Left renal pelvis (tissue), 4 donors: ENCODE results near the gene SARS1. TPM values are rescaled to one million over a fixed set of nuclear protein-coding genes. Genes with fewer than 3 reads are reported as not detected.
A peak's percentile ranks its signal among the peaks of the same experiment; 100 is the strongest.
"Not testable (repeated sequence)": the region's sequence is repeated elsewhere in the genome, so short reads cannot be mapped to it uniquely, and the experiment has no call there.

ENCODE experiments used
- DNase-seq, 4 donors: peaks; one replicate each; pipeline ENCODE4 v3.0.0-alpha.2; 2013; ENCODE audit warnings: low read depth in 4 of 4, low spot score in 3 of 4
- polyA plus RNA-seq, 4 donors: library from polyadenylated mRNA; unstranded; fragments of 120-200 nt; gene quantifications; one replicate each; pipeline ENCODE4 v1.2.1, GENCODE V29; 2013; ENCODE audit not compliant: insufficient read length in 4 of 4

SARS1 gene
- polyA plus RNA-seq, 4 donors = 107 to 149 (median 132) TPM

DNA sequence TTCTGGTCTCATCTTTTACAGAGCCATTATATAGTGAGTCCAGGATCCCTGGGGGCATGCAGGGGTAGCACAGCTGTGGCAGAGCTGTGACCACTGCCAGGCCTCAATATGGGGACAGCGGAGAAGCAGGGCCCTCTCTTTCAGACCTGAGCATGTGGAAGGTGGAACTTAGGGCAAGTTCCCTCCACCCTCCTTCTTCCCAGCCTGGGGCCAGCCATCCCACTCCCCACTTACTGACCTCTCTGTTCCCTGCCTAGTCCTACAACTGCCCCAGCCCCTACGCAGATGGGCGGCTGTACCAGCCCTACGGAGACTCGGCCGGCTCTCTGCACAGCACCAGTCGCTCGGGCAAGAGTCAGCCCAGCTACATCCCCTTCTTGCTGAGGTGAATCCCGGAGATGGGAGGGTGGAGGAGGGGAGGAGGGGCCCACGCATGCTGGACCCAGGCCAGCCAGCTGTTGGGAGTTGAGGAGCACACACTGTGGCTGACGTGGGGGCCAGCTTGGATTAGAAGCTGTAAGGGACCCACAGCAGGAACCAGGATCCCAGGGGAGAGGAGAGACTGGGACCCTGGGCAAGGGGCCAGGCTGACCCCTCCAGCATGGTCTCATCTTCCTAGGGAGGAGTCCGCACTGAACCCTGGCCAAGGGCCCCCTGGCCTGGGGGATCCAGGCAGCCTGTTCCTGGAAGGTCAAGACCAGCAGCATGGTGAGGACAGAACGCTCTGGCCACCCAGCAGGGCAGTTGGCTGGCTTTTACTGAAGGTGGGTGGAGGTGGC lies 58.5 kb downstream of the SARS1 start:
- no peak for DNase-seq

DNA sequence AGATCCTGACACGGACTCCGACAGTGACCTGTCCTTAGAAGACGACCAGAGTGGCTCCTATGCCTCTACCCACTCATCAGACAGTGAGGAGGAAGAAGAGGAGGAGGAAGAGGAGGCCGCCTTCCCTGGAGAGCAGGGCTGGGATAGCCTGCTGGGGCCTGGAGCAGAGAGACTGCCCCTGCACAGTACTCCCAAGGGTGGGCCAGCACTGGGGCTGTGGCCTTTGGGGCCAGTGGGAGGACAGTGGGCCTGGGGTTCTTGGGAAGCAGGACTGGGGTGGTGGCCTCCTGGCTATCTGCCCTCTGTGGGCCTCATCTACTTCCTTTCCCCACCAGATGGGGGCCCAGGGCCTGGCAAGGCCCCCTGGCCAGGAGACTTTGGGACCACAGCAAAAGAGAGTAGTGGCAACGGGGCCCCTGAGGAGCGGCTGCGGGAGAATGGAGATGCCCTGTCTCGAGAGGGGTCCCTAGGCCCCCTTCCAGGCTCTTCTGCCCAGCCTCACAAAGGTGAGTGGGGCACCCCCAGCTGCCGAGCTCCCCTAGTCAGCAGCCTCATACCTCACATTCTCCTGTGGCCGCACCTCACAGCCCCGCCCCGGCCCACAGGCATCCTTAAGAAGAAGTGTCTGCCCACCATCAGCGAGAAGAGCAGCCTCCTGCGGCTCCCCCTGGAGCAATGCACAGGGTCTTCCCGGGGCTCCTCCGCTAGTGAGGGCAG lies 59.3 kb downstream of the SARS1 start:
- no peak for DNase-seq

DNA sequence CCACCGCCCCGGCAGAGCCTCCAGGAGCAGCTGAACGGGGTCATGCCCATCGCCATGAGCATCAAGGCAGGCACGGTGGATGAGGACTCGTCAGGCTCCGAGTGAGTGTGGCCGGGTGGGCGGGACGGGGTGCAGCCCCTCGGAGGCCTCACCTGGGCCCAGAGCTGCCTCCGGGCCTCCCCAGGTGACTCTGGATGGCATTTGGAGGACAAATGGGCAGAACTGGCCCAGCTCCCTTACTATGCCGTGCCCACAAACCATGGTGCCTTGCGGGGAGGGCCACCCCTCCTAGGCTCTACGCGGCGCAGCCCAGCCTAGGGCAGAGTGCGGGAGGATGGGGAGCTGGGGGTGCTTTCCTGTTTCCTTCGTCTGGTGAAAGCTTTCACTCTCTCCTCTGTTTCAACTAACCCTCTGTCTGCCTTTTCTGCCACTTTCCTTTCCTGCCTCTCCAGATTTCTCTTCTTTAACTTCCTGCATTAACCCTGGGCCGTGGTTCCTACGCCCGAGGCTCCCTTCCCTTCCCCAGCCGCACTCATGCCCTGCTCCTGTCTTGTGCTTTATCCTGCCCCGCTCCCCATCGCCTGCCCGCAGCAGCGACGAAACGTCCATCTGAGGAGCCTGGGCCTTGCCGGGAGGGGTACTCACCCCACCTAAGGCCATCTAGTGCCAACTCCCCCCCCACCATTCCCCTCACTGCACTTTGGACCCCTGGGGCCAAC lies 60.0 kb downstream of the SARS1 start:
- DNase-seq = no peak

DNA sequence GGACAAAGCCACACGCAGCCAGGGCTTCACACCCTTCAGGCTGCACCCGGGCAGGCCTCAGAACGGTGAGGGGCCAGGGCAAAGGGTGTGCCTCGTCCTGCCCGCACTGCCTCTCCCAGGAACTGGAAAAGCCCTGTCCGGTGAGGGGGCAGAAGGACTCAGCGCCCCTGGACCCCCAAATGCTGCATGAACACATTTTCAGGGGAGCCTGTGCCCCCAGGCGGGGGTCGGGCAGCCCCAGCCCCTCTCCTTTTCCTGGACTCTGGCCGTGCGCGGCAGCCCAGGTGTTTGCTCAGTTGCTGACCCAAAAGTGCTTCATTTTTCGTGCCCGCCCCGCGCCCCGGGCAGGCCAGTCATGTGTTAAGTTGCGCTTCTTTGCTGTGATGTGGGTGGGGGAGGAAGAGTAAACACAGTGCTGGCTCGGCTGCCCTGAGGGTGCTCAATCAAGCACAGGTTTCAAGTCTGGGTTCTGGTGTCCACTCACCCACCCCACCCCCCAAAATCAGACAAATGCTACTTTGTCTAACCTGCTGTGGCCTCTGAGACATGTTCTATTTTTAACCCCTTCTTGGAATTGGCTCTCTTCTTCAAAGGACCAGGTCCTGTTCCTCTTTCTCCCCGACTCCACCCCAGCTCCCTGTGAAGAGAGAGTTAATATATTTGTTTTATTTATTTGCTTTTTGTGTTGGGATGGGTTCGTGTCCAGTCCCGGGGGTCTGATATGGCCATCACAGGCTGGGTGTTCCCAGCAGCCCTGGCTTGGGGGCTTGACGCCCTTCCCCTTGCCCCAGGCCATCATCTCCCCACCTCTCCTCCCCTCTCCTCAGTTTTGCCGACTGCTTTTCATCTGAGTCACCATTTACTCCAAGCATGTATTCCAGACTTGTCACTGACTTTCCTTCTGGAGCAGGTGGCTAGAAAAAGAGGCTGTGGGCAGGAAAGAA lies 61.1 kb downstream of the SARS1 start:
- DNase-seq = no peak

DNA sequence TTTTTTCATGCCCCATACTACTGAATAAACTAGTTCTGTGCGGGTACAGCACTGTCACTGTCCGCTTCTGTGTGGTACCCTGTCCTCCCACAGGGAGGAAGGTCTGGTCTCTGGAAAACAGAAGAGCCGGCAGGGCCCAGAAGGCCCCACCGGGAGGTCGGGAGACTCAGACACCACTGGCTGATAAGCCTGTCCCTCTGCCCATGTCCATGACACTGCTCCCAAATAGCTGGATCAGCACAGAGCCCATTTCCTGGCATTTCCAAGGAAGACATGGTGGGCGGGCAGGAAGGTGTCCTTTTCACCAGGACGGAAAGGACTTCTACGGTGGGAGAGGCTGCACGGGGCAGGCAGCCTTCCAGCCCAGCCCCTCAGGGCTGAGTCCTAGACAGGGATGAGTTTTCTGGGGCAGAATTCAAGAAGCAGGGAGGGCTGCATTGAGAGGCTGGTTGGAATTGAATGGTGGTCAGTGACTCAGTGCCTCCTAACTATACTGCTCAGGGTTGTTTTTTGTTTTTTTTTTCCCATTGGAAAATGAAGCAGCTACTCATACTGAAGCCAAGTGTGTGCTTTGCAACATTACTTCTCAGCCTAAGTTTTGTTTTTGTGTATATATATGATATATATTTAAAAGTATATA lies 62.1 kb downstream of the SARS1 start:
- no peak for DNase-seq

DNA sequence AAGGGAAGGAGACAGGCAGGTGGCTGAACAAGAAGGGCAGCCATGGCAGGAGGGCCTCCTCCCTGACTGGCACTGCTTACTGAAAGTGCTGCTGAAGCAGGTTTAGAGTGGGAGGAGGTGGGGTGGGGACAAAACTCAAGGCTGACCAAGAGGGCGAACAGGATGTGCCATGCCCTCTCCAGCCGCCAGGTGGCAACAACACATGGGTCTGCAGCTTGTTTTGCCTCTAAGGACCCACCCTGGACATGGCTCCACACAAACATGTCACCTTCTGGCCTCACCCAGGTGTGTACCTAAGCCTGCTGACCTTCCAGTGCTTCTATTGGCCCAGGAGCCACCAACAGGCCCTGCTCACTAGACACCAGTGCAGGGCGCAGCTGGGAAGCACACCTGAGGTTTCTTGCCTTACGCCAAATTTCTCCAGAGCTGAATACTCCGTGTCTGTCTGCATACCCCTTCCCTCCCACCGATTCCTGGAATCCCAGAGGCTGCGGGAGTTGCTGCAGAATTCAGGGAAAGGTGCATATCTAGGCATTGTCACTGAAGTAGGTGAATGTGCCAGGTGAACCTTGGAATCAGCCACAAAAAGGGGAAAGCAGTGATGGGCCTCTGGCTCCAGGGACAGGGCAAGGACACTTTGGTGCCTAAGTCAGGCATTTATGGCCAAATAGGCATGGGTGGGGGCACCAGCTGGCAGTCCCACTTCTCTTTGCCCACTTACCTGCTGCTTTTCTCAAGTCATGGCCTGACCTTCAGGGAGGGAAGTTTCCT lies 63.9 kb downstream of the SARS1 start:
- DNase-seq = no peak

DNA sequence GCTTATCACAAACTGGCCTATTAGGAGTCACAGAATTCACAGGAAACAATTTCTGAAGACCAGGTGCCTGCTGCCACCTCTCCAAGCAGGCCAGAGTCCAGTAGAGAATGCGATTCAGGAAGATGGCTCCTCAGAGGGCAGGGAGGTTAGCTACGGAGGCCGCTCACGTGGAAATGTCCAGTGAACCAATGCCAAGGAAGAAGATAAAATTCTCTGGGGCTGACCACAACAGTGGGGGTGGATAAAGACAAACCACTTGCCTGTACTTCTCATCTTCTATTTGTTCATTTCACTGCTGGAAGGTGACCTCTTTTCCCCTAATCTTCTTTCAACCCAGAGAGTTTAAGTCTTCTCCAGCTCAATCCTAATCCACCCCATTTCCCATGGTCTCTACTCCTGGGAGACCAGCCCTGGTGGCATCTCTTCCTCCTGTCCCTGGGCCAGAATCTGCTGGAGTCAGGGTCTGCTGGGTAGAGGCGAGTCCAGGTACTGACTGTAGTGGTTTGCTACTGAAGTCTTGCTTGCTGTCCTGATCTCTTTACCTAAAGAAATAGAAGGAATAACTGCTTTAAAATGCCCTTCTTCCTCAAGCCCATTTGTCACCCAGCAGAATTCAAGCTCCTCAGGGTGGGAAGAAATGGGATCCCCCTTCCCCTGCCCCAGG lies 66.0 kb downstream of the SARS1 start:
- DNase-seq = no peak

DNA sequence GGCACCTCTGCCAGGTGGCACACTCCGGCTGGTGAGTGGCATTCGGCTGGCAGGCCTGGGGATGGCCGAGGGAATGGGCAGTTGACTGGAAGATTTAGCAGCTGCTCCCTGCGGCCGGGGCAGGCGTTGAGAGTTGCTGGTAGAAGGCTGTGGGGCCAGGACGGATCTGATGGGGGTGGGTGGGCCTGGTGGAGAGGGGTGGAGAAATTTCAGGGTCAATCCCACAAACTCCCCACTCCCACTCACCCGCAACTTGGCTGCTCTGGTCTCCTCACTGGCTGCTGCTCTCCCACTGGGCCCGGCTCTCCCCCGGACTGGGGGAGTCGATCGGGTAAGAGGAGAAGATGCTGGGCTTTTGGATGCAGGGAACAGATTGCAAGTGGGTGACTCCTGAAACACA lies 67.1 kb downstream of the SARS1 start:
- DNase-seq = no peak

DNA sequence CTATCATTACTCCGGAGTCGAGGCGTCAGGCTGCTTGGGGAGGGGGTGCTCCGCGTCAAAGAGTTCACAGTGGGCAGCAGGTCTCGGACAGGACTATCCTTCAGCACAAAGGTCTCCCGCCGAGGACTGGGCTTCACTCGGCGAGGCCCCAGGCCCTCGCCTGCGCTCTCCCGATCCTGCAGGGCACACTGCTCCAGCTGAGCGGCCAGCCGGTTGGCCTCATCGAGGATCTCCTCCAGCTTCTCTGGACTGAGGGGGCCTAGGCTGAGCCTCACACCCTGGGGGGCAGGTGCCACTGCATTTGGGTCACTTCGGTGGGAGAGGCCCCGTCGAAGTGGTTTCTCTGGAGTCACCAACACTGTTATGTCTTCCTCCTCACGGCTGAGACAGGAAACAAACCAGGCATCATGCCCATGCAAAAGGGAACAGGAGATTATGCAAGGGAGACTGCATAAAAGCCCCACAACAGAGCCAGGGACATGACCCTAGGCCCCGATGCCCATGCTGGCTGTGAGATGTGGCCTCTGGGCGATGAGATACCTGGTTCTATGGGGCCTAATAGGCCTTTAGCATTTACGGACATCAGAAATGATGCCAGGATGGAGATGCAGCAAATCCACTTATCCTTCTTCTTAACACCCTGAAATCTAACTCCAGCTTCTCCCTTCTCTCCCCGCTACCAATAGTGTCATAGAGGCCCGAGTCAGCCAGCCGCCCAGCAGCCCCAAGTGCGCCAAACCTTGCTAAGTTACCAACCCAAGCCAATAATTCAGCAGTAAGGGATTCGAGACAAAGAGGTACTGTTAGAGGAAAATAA lies 68.2 kb downstream of the SARS1 start:
- no peak for DNase-seq

DNA sequence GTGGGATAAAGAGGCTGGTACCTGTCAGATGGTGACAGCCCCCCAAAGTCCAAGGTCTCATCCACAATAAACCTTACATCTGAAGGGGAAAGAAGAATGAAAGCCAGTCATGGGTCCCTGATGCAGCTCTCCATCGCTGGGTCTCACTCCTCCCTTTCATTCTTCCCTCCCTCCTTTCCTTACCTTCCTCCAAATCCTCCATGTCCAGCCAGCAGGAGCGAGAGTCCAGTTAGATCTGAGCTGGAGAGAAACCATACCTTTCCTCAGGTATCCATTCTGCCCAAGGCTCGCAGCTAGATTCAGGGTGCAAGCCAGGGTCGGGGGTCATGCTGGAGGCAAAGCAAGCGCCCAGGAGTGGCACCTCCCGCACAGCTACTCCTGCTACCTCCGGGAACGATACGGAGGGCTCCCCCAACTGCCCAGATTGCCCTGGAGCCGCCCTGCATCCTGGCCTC lies 68.8 kb downstream of the SARS1 start:
- no peak for DNase-seq

DNA sequence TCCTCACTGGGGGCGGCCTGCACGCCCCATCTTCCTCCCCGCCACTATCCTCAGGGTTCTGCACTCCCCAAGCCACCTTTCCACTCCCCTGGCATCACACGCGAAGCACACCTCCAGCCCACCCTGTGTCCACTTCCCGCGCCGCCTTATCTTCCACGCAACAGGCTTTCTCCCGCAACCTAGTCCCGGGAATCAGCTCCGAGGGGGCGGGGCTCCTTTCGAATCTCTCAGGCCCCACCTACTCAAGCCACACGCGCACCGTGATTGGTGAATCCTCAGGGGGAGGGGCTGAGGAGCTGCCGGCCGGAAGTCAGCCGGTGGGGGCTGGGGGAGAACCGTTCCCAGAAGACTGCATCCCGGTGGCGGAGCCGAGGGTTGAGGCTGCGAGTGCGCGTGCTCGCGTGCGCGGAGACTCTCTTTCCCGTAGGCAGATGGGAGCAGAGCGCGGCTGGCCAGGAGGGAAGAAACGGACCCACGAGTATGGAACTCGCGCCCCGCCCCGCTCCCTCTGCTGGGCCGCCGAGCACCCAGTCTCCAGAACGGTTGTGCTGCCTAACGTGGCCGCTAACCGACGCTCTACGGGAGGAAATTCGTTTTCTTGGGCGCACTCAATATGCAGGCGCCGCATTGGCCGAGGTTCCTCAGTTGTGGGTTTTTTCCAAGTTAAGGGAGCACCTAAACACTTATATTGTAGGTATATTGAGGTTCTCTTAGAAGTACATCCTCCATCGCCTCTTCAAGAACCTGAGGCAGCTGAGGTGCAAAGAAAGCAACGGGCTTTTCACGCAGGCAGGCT lies 69.4 kb downstream of the SARS1 start, which contains the start of gene PSRC1:
Gene PSRC1 (minus strand): TSS at position 194 of the 796 bp plus-strand sequence.
- peak; percentile 90 to 92 (median 90) for DNase-seq

DNA sequence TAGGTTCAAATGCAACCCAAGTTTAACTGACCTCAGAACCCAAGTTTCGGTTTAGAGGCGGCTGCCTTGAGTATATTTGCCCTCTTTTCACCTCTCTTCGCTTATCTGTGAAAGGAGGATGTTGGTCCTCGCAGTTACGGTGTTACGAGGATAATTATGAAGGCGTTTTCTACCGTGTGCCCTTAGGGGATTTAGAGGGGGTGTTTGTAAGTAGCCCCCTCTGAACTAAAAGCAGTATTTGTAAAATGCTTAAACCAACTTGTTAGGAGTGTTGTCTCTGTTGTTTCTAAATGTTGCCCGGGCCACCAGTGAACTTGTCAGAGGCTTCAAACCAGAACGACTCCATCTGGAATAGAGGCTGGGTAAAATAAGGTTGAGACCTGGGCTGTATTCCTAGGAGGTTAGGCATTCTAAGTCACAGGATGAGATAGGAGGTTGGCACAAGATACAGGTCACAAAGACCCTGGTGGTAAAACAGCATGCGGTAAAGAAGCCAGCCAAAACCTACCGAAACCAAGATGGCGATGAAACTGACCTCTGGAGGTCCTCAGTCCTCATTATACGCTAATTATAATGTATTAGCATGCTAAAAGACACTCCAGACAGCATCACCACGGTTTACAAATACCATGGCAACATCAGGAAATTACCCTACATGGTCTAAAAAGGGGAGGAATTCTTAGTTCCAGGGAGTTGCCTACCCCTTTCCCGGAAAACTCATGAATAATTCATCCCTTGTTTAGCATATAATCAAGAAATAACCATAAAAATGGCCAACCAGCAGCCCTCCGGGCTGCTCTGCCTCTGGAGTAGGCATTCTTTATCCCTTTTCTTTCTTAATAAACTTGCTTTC lies 70.3 kb downstream of the SARS1 start:
- no peak for DNase-seq

DNA sequence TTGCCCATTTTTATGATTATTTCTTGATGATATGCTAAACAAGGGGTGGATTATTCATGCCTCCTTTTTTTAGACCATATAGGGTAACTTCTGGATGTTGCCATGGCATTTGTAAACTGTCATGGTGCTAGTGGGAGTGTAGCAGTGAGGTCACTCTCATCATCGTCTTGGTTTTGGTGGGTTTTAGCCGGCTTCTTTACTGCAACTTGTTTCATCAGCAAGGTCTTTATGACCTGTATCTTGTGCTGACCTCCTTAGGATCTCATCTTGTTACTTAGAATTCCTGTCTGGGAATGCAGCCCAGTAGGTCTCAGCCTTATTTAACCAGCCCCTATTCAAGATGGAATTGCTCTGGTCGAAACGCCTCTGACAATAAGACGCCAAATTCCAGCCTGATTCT lies 73.0 kb downstream of the SARS1 start:
- not testable (repeated sequence) for DNase-seq
